Natural killer cell treated with Interleukin-12 subunit alpha and Interleukin-12 subunit beta and Interleukin-15 and Interleukin-18, amount 100 ng/mL, for 72 hours (primary cell): ENCODE results near the gene HLA-F. TPM values are rescaled to one million over a fixed set of nuclear protein-coding genes. Genes with fewer than 3 reads are reported as not detected.
A peak's percentile ranks its signal among the peaks of the same experiment; 100 is the strongest.

ENCODE experiments used
- ATAC-seq, 2 donors: fragments of 150-1000 bp; cut with Tn5 transposase in 1 of 2; sonication (Bioruptor Pico), chemical (Tn5 transposase) in 1 of 2; 2 replicates each; pipeline ENCODE4 v1.10.0; 2021
- DNase-seq: peaks from one replicate; pipeline ENCODE4 v3.0.0; 2022; ENCODE audit warnings: low spot score
- H3K27ac Mint-ChIP-seq, 2 donors: 1 replicate in 1 of 2; 2 replicates in 1 of 2; pipeline ENCODE4 v1.8.0; 2022; ENCODE audit warnings: mixed read lengths in 2 of 2, mild to moderate bottlenecking in 1 of 2, moderate library complexity in 1 of 2
- H3K27me3 Mint-ChIP-seq, 2 donors: 1 replicate in 1 of 2; 2 replicates in 1 of 2; pipeline ENCODE4 v1.8.0; 2022; ENCODE audit warnings: mixed read lengths in 2 of 2
- H3K36me3 Mint-ChIP-seq: one replicate; pipeline ENCODE4 v1.8.0; 2022; ENCODE audit warnings: mixed read lengths
- H3K4me1 Mint-ChIP-seq, 2 donors: 1 replicate in 1 of 2; 2 replicates in 1 of 2; pipeline ENCODE4 v1.8.0; 2022; ENCODE audit warnings: low read depth in 2 of 2, mixed read lengths in 2 of 2, mild to moderate bottlenecking in 1 of 2
- H3K4me3 Mint-ChIP-seq: one replicate; pipeline ENCODE4 v1.8.0; 2022; ENCODE audit warnings: mixed read lengths
- H3K9me3 Mint-ChIP-seq: 2 replicates; pipeline ENCODE4 v1.8.0; 2022; ENCODE audit warnings: mixed read lengths
- total RNA-seq, 2 donors: library from RNA; stranded (reverse); gene quantifications; one replicate each; pipeline ENCODE4 v1.2.3, GENCODE V29; 2022

HLA-F gene
- total RNA-seq, 2 donors from 2014 or later, result 277 to 518 TPM

- H3K4me3 Mint-ChIP-seq, result no peak overlapping the region
- DNase-seq (no peak), ATAC-seq (no peak)
- peak overlapping the region in 1 of 2 donors; percentile 51 for H3K27ac Mint-ChIP-seq
- no peaks in the 10 kb centered on the region for H3K9me3 Mint-ChIP-seq
- peaks cover 53 to 57% of the 10 kb centered on the region in 2 donors for H3K4me1 Mint-ChIP-seq
- peaks cover 28% of the 10 kb centered on the region for H3K36me3 Mint-ChIP-seq
- H3K27me3 Mint-ChIP-seq, result no peaks in the 10 kb centered on the region
These were observed 5.6 kb downstream of the HLA-F start for GRCh38 chr6:29728875-29729270.

GRCh38 chr6:29729774-29730328 lies 6.6 kb downstream of the HLA-F start:
- Mint-ChIP-seq H3K27me3 (no peaks in the 10 kb centered on the region), H3K9me3 (no peaks in the 10 kb centered on the region), H3K4me3 (no peak overlapping the region), H3K36me3 (peaks cover 28% of the 10 kb centered on the region), H3K4me1 (peaks cover 54 to 61% of the 10 kb centered on the region in 2 donors), H3K27ac (no peak overlapping the region)
- ATAC-seq (no peak), DNase-seq (no peak)

- Mint-ChIP-seq H3K27ac (no peak overlapping the region), H3K27me3 (no peaks in the 10 kb centered on the region), H3K4me3 (no peak overlapping the region), H3K36me3 (peaks cover 27% of the 10 kb centered on the region), H3K4me1 (peaks cover 48 to 54% of the 10 kb centered on the region in 2 donors), H3K9me3 (no peaks in the 10 kb centered on the region)
- no peak for DNase-seq
- ATAC-seq, result no peak
These were observed 7.4 kb downstream of the HLA-F start for GRCh38 chr6:29730575-29731126.

- Mint-ChIP-seq H3K4me1 (peaks cover 41 to 51% of the 10 kb centered on the region in 2 donors), H3K9me3 (no peaks in the 10 kb centered on the region), H3K4me3 (no peak overlapping the region), H3K27me3 (no peaks in the 10 kb centered on the region), H3K36me3 (peaks cover 25% of the 10 kb centered on the region), H3K27ac (no peak overlapping the region)
- DNase-seq, result no peak
- ATAC-seq, result no peak
These were observed 8.0 kb downstream of the HLA-F start for GRCh38 chr6:29731281-29731680.

- H3K4me3 Mint-ChIP-seq, result no peak overlapping the region
These were observed 9.8 kb downstream of the HLA-F start for GRCh38 chr6:29733057-29733456.

GRCh38 chr6:29734046-29735018 lies 11.1 kb downstream of the HLA-F start:
- Mint-ChIP-seq H3K4me1 (peaks cover 20 to 30% of the 10 kb centered on the region in 2 donors), H3K9me3 (no peaks in the 10 kb centered on the region), H3K27me3 (no peaks in the 10 kb centered on the region), H3K27ac (peak overlapping the region in 1 of 2 donors; percentile 21), H3K4me3 (no peak overlapping the region), H3K36me3 (peaks cover 5% of the 10 kb centered on the region)
- peak; percentile 79 to 82 for ATAC-seq
- DNase-seq, result no peak

More at GRCh38 chr6:29733057-29733456, 9.8 kb downstream of the HLA-F start:
- Mint-ChIP-seq H3K27me3 (no peaks in the 10 kb centered on the region), H3K4me1 (peaks cover 23 to 33% of the 10 kb centered on the region in 2 donors), H3K27ac (no peak overlapping the region), H3K9me3 (no peaks in the 10 kb centered on the region), H3K36me3 (peaks cover 8% of the 10 kb centered on the region)
- ATAC-seq (no peak), DNase-seq (no peak)

- no peak overlapping the region for H3K27ac Mint-ChIP-seq
- DNase-seq (no peak), ATAC-seq (no peak)
- no peaks in the 10 kb centered on the region for H3K9me3 Mint-ChIP-seq
- no peaks in the 10 kb centered on the region for H3K27me3 Mint-ChIP-seq
- H3K36me3 Mint-ChIP-seq, result peaks cover 5% of the 10 kb centered on the region
- no peak overlapping the region for H3K4me3 Mint-ChIP-seq
- peaks cover 12 to 15% of the 10 kb centered on the region in 2 donors for H3K4me1 Mint-ChIP-seq
These were observed 13.3 kb downstream of the HLA-F start for GRCh38 chr6:29736563-29736962.

GRCh38 chr6:29737707-29738630 lies 14.7 kb downstream of the HLA-F start:
- ATAC-seq (peak; percentile 73 to 81), DNase-seq (no peak)
- H3K27me3 Mint-ChIP-seq, result no peaks in the 10 kb centered on the region
- H3K4me3 Mint-ChIP-seq, result no peak overlapping the region
- H3K27ac Mint-ChIP-seq, result no peak overlapping the region
- peaks cover 12 to 15% of the 10 kb centered on the region in 2 donors for H3K4me1 Mint-ChIP-seq
- no peaks in the 10 kb centered on the region for H3K9me3 Mint-ChIP-seq
- H3K36me3 Mint-ChIP-seq, result peaks cover 5% of the 10 kb centered on the region

GRCh38 chr6:29739136-29739881 lies 16.1 kb downstream of the HLA-F start:
- H3K9me3 Mint-ChIP-seq, result no peaks in the 10 kb centered on the region
- no peak overlapping the region for H3K27ac Mint-ChIP-seq
- ATAC-seq (no peak), DNase-seq (no peak)
- no peak overlapping the region for H3K4me3 Mint-ChIP-seq
- H3K27me3 Mint-ChIP-seq, result no peaks in the 10 kb centered on the region
- H3K36me3 Mint-ChIP-seq, result peaks cover 5% of the 10 kb centered on the region
- peaks cover 7 to 10% of the 10 kb centered on the region in 2 donors for H3K4me1 Mint-ChIP-seq

GRCh38 chr6:29739882-29740261 lies 16.6 kb downstream of the HLA-F start:
- no peak overlapping the region for H3K27ac Mint-ChIP-seq
- peaks cover 1 to 4% of the 10 kb centered on the region in 2 donors for H3K4me1 Mint-ChIP-seq
- no peak overlapping the region for H3K4me3 Mint-ChIP-seq
- H3K9me3 Mint-ChIP-seq, result no peaks in the 10 kb centered on the region
- H3K36me3 Mint-ChIP-seq, result peaks cover 5% of the 10 kb centered on the region
- DNase-seq (no peak), ATAC-seq (no peak)
- H3K27me3 Mint-ChIP-seq, result no peaks in the 10 kb centered on the region

- H3K27ac Mint-ChIP-seq, result no peak overlapping the region
- H3K36me3 Mint-ChIP-seq, result no peaks in the 10 kb centered on the region
- no peak overlapping the region for H3K4me3 Mint-ChIP-seq
- no peaks in the 10 kb centered on the region for H3K27me3 Mint-ChIP-seq
- DNase-seq, result no peak
- no peak for ATAC-seq
- peaks cover 8 to 10% of the 10 kb centered on the region in 2 donors for H3K4me1 Mint-ChIP-seq
- H3K9me3 Mint-ChIP-seq, result no peaks in the 10 kb centered on the region
These were observed 18.4 kb downstream of the HLA-F start for GRCh38 chr6:29741592-29741991.

GRCh38 chr6:29742127-29742526 lies 18.9 kb downstream of the HLA-F start:
- Mint-ChIP-seq H3K27ac (no peak overlapping the region), H3K4me1 (peaks cover 8 to 15% of the 10 kb centered on the region in 2 donors), H3K9me3 (no peaks in the 10 kb centered on the region), H3K36me3 (no peaks in the 10 kb centered on the region), H3K27me3 (no peaks in the 10 kb centered on the region), H3K4me3 (no peak overlapping the region)
- ATAC-seq, result no peak
- DNase-seq, result no peak

GRCh38 chr6:29743025-29743424 lies 19.8 kb downstream of the HLA-F start:
- Mint-ChIP-seq H3K9me3 (no peaks in the 10 kb centered on the region), H3K4me1 (peaks cover 17 to 18% of the 10 kb centered on the region in 2 donors), H3K4me3 (no peak overlapping the region), H3K36me3 (no peaks in the 10 kb centered on the region), H3K27ac (no peak overlapping the region), H3K27me3 (no peaks in the 10 kb centered on the region)
- ATAC-seq (no peak), DNase-seq (no peak)
